ENCODE measurements around the gene STAT5A. TPM values are rescaled to one million over a fixed set of nuclear protein-coding genes. Genes with fewer than 3 reads are reported as not detected.

The STAT5A gene
- total and polyA plus RNA-seq, 9 of the 15 experiments (the other 6 are each of a cell fraction or from before 2014, with no cell fraction given): 79.9 to 415 (median 196) TPM

- no peak for TF ChIP-seq ZNF277 (CRISPR knock-in tag; IDR thresholded peaks at IDR 0.05; ENCODE audit: borderline replicate concordance)
- no peak for TF ChIP-seq E2F6 (IDR thresholded peaks at IDR 0.05; ENCODE audit: borderline replicate concordance in 1 of 2, extremely low read depth in 1 of 2, insufficient read depth in 1 of 2, insufficient read length in 1 of 2, low read depth in 1 of 2, low read length in 1 of 2, poor library complexity in 1 of 2, severe bottlenecking in 1 of 2)
- no peak for TF ChIP-seq KLF13 (tag; IDR thresholded peaks at IDR 0.05; ENCODE audit: borderline replicate concordance, low read depth)
- TF ChIP-seq ZBTB34 (CRISPR knock-in tag; IDR thresholded peaks at IDR 0.05): no peak
- no peak for TF ChIP-seq KDM2B (CRISPR knock-in tag; IDR thresholded peaks at IDR 0.05)
- no peak for TF ChIP-seq RBM17 (IDR thresholded peaks at IDR 0.05; ENCODE audit: borderline replicate concordance, low read depth, low read length)
- no peak for TF ChIP-seq ID3 (CRISPR knock-in tag; IDR thresholded peaks at IDR 0.05)
- 0 out of 2 replicates have a peak, but pooled peaks have one; percentile 37 for TF ChIP-seq ID3 (tag; IDR thresholded peaks at IDR 0.05)
- no peak for TF ChIP-seq PCBP2 (IDR thresholded peaks at IDR 0.05; ENCODE audit: low read depth, low read length, poor library complexity, severe bottlenecking)
- no peak for TF ChIP-seq EWSR1 (IDR thresholded peaks at IDR 0.05; ENCODE audit: borderline replicate concordance, low read depth, partially characterized antibody)
- 0 out of 4 replicates have a peak, but pooled peaks of 1 of the 2 experiments have one; percentile 15 for TF ChIP-seq SIN3A (IDR thresholded peaks at IDR 0.05; ENCODE audit: borderline replicate concordance in 2 of 2, control insufficient read depth in 1 of 2, low read depth in 2 of 2, low read length in 2 of 2)
- no peak for TF ChIP-seq ZNF586 (CRISPR knock-in tag; conservative IDR thresholded peaks at IDR 0.05)
- TF ChIP-seq TEAD2 (tag; IDR thresholded peaks at IDR 0.05): 0 out of 2 replicates have a peak, but pooled peaks have one; percentile 12
- peak; percentile 65; the same call in 1 of the 2 replicates for TF ChIP-seq GTF2E2 (tag; IDR thresholded peaks at IDR 0.05)
- TF ChIP-seq ELF2 (CRISPR knock-in tag; IDR thresholded peaks at IDR 0.05): no peak
- TF ChIP-seq ZNF79 (CRISPR knock-in tag; IDR thresholded peaks at IDR 0.05; ENCODE audit: low read depth): no peak
- TF ChIP-seq, protein P1, sequence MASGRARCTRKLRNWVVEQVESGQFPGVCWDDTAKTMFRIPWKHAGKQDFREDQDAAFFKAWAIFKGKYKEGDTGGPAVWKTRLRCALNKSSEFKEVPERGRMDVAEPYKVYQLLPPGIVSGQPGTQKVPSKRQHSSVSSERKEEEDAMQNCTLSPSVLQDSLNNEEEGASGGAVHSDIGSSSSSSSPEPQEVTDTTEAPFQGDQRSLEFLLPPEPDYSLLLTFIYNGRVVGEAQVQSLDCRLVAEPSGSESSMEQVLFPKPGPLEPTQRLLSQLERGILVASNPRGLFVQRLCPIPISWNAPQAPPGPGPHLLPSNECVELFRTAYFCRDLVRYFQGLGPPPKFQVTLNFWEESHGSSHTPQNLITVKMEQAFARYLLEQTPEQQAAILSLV (tag; IDR thresholded peaks at IDR 0.05): no peak
- TF ChIP-seq PTBP1 (IDR thresholded peaks at IDR 0.05; ENCODE audit: low read depth, low read length): no peak
- TF ChIP-seq NCOA6 (IDR thresholded peaks at IDR 0.05): no peak
- TF ChIP-seq NCOA1 (IDR thresholded peaks at IDR 0.05; ENCODE audit: low read depth): no peak
- no peak for TF ChIP-seq LEF1 (IDR thresholded peaks at IDR 0.05)
- no peak for TF ChIP-seq CAMTA2 (CRISPR knock-in tag; conservative IDR thresholded peaks at IDR 0.05)
- TF ChIP-seq, protein P2, sequence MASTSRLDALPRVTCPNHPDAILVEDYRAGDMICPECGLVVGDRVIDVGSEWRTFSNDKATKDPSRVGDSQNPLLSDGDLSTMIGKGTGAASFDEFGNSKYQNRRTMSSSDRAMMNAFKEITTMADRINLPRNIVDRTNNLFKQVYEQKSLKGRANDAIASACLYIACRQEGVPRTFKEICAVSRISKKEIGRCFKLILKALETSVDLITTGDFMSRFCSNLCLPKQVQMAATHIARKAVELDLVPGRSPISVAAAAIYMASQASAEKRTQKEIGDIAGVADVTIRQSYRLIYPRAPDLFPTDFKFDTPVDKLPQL (IDR thresholded peaks at IDR 0.05; ENCODE audit: extremely low read depth, insufficient read length): no peak
- TF ChIP-seq FOSL1 (tag; conservative IDR thresholded peaks at IDR 0.05): peak; percentile 46
Measured at GRCh38 chr17:42312035-42312284, 23.7 kb downstream of the STAT5A start (continued).

All from K562 (cell line).